SK-N-MC (cell line): Measurements from ENCODE around the gene ARHGEF6.

Source experiments
- EZH2 ChIP-seq: fragments of 200-600 bp; sonication (generic); IDR thresholded peaks from one replicate; pipeline ENCODE4 v1.6.1; 2017; ENCODE audit warnings: antibody characterized with exemption
- FOXP2 ChIP-seq: optimal IDR thresholded peaks from 2 replicates; pipeline ENCODE3; 2011; ENCODE audit warnings: mild to moderate bottlenecking, moderate library complexity; ENCODE audit not compliant: insufficient read depth; ENCODE audit errors: extremely low read length, control extremely low read depth
- POLR2AphosphoS5 ChIP-seq: IDR thresholded peaks from 2 replicates; pipeline ENCODE4 v1.6.1; 2012; ENCODE audit warnings: mild to moderate bottlenecking, low read depth, low read length, borderline replicate concordance

DNA sequence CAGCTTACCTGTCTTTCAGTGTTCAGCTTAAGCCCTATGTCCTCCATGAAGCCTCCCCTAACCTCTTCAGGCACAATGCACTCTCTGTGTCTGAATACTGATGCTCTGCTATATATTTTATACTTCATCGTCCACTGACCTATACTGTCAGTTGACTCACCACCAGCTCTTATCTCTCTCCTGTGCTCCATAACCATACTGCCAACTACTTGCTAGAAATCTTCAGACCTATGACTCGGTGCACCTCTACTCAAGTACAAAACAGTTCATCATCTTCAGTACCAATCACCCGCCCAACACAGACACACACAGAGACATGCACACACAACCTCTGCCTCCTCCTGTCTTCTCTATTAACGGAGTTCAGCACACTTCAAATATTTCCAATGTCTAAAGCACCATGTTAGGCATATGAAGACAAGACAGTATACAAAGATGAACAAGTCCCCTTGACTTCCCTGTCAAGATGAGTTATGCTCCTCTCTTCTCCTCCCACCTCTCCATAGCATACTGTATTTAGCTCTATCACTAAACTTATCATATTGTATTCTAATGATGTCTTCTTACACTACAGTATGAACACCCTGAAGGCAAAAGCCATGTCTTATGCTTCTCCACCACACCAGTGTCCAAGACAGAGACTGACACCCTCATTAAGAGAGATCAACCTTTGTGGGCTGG is 42.5 kb downstream of the ARHGEF6 start:
- no peak for TF ChIP-seq POLR2AphosphoS5
- TF ChIP-seq EZH2: no peak
- TF ChIP-seq FOXP2: no peak
